ENCODE measurements around the gene PCDH9. TPM values are rescaled to one million over a fixed set of nuclear protein-coding genes. Genes with fewer than 3 reads are reported as not detected.
"Not testable (repeated sequence)": the region's sequence is repeated elsewhere in the genome, so short reads cannot be mapped to it uniquely, and the experiment has no call there.

Gene PCDH9
- total and polyA plus RNA-seq, 2 of the 4 experiments (the other 2 are of a cell fraction): 2.2 to 10.2 TPM

GRCh38 chr13:67097892-67098452 lies 132.2 kb downstream of the PCDH9 start:
- Histone ChIP-seq H4K20me1 (ENCODE audit: insufficient read depth, low read length) (no peaks in the 10 kb centered on the region), H3K4me3 (ENCODE audit: insufficient read depth, low read depth, low read length) (no peak overlapping the region), H2BK15ac (ENCODE audit: low read depth, low read length) (no peak overlapping the region), H2AK9ac (replicated peaks; ENCODE audit: low read depth, low read length, poor library complexity) (no peak overlapping the region), H3K4me1 (ENCODE audit: control insufficient read depth, insufficient read depth, low read length) (no peaks in the 10 kb centered on the region), H3K4ac (ENCODE audit: low read depth, low read length) (no peak overlapping the region), H2BK20ac (ENCODE audit: low read depth, low read length) (no peak overlapping the region), H2BK120ac (ENCODE audit: low read depth, low read length) (no peak overlapping the region), H4K5ac (ENCODE audit: low read depth, low read length) (no peak overlapping the region), H3K14ac (replicated peaks; ENCODE audit: low read depth, low read length) (no peak overlapping the region), H3K9ac (ENCODE audit: low read depth, low read length) (no peak overlapping the region), H3K18ac (ENCODE audit: low read depth, low read length) (no peak overlapping the region), H3K9me1 (ENCODE audit: insufficient read depth, low read length) (no peaks in the 10 kb centered on the region), H3K9me3 (ENCODE audit: control insufficient read depth, insufficient read depth, low read length) (no peaks in the 10 kb centered on the region), H3K4me2 (ENCODE audit: low read depth, low read length) (no peak overlapping the region), H2AK5ac (ENCODE audit: low read depth, low read length) (no peak overlapping the region), H3K79me1 (ENCODE audit: low read depth in 1 of 2, low read length in 2 of 2) (no peaks in the 10 kb centered on the region), H3K27me3 (ENCODE audit: control insufficient read depth, insufficient read depth, low read length) (no peaks in the 10 kb centered on the region), H3K56ac (ENCODE audit: extremely low read depth, insufficient read depth, low read length) (no peak overlapping the region), H3K23ac (ENCODE audit: low read depth, low read length) (no peak overlapping the region), H4K91ac (ENCODE audit: insufficient read depth, low read depth, low read length) (no peak overlapping the region), H3K36me3 (ENCODE audit: control insufficient read depth, insufficient read depth, low read length) (no peaks in the 10 kb centered on the region), H3K27ac (ENCODE audit: insufficient read depth, low read length) (no peak overlapping the region), H2AFZ (replicated peaks; ENCODE audit: low read length, poor library complexity) (no peak overlapping the region), H4K8ac (ENCODE audit: low read depth in 2 of 2, low read length in 2 of 2) (no peak overlapping the region), H2BK5ac (ENCODE audit: low read depth, low read length, poor library complexity, severe bottlenecking) (no peak overlapping the region)
- ATAC-seq (ENCODE audit: low read depth): no peak
- BruUV-seq (replicated peaks): no TSS peak
- TF ChIP-seq RCOR1 (IDR thresholded peaks at IDR 0.05; ENCODE audit: insufficient replicate concordance, low read length) (no peak), MAFK (IDR thresholded peaks at IDR 0.05; ENCODE audit: low read depth, low read length) (peak; percentile 70)
- POLR2A ChIA-PET (ENCODE audit: unreplicated experiment): no interaction called here
- DNase-seq: no peak
- intact Hi-C loops (cut with micrococcal nuclease) (no loop called here), in situ Hi-C loops (cut with MboI; ENCODE audit: low sequenced_read_pairs) (no loop called here), dilution Hi-C loops (cut with HindIII; ENCODE audit: low sequenced_read_pairs, unreplicated experiment) (no loop called here)
- WGBS, 2 experiments (ENCODE audit: extremely low coverage in 2 of 2, insufficient read length in 1 of 2): no CpG with 5 or more reads among the region's 3 CpGs
- CTCF ChIA-PET: no interaction called here

GRCh38 chr13:67096893-67097292 lies 133.2 kb downstream of the PCDH9 start:
- H4K5ac ChIP-seq (ENCODE audit: low read depth, low read length); H3K27ac ChIP-seq (ENCODE audit: insufficient read depth, low read length); H3K56ac ChIP-seq (ENCODE audit: extremely low read depth, insufficient read depth, low read length); H2AK9ac ChIP-seq (replicated peaks; ENCODE audit: low read depth, low read length, poor library complexity); H2BK5ac ChIP-seq (ENCODE audit: low read depth, low read length, poor library complexity, severe bottlenecking); intact Hi-C loops (cut with micrococcal nuclease); H4K20me1 ChIP-seq (ENCODE audit: insufficient read depth, low read length); H3K18ac ChIP-seq (ENCODE audit: low read depth, low read length); in situ Hi-C loops (cut with MboI; ENCODE audit: low sequenced_read_pairs); H2BK20ac ChIP-seq (ENCODE audit: low read depth, low read length); H4K91ac ChIP-seq (ENCODE audit: insufficient read depth, low read depth, low read length); H3K79me1 ChIP-seq (ENCODE audit: low read depth in 1 of 2, low read length in 2 of 2); H3K14ac ChIP-seq (replicated peaks; ENCODE audit: low read depth, low read length); H3K27me3 ChIP-seq (ENCODE audit: control insufficient read depth, insufficient read depth, low read length); H3K4ac ChIP-seq (ENCODE audit: low read depth, low read length); H3K9me3 ChIP-seq (ENCODE audit: control insufficient read depth, insufficient read depth, low read length); H2AK5ac ChIP-seq (ENCODE audit: low read depth, low read length); H3K9me1 ChIP-seq (ENCODE audit: insufficient read depth, low read length); dilution Hi-C loops (cut with HindIII; ENCODE audit: low sequenced_read_pairs, unreplicated experiment); H4K8ac ChIP-seq (ENCODE audit: low read depth in 2 of 2, low read length in 2 of 2); H2AFZ ChIP-seq (replicated peaks; ENCODE audit: low read length, poor library complexity); H2BK120ac ChIP-seq (ENCODE audit: low read depth, low read length); H3K23ac ChIP-seq (ENCODE audit: low read depth, low read length); CTCF ChIA-PET; H3K36me3 ChIP-seq (ENCODE audit: control insufficient read depth, insufficient read depth, low read length); DNase-seq; H3K4me2 ChIP-seq (ENCODE audit: low read depth, low read length); H3K4me3 ChIP-seq (ENCODE audit: insufficient read depth, low read depth, low read length); H3K9ac ChIP-seq (ENCODE audit: low read depth, low read length); H2BK15ac ChIP-seq (ENCODE audit: low read depth, low read length); BruUV-seq (replicated peaks); H3K4me1 ChIP-seq (ENCODE audit: control insufficient read depth, insufficient read depth, low read length); ATAC-seq (ENCODE audit: low read depth): not testable (repeated sequence)
- no CpG with 5 or more reads among the region's 5 CpGs for WGBS, 2 experiments (ENCODE audit: extremely low coverage in 2 of 2, insufficient read length in 1 of 2)
- POLR2A ChIA-PET (ENCODE audit: unreplicated experiment): interaction anchor here (0.6 kb wide), 1 partner anchor 26 kb away, joined by 3 read pairs; no protein-coding TSS in a partner anchor

Data from IMR-90 (cell line).